KG1 (cell line): Measurements from ENCODE around the gene UVSSA.
"Not testable (repeated sequence)": the region's sequence is repeated elsewhere in the genome, so short reads cannot be mapped to it uniquely, and the experiment has no call there.

ENCODE experiments used
- DNase-seq: peaks from one replicate; lab custom pipeline; 2025; lab: John Stamatoyannopoulos, UW

The UVSSA gene

DNA sequence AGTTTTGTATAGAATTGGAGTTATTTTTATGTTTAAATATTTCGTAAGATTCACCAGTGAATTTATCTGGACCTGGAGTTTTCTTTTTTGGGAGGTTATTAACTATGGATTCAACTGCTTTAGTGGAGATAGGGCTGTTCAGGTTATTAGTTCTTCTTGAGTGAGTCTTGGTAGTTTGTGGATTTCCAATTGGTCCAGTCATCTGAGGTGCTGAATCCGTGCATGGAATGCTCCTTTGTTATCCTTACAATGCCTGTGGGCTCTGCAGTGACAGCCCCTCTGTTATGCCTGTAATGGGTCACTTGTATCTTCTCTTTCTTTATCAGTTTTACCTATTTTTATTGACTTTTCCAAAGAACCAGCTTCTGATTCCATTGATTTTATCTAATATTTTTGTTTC lies 74.6 kb downstream of the UVSSA start:
- no peak for DNase-seq

DNA sequence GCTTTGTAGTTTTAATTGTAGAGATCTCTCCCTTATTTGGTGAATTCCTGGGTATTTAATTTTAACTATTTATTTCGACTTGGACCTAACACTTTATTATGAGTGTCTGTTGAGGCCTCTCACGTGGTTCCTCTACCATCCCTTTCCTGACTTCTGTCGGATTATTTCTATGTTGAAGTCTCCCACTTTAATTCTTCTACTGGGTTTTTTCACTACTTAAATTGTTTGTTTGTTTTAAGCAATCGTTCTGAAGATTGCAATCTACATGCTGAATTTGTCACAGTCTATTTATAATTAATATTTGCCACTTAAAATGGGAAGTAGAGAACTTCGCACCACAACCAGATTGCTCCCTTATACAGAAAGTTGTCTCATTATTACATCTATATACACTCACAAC lies 80.0 kb downstream of the UVSSA start:
- no peak for DNase-seq

DNA sequence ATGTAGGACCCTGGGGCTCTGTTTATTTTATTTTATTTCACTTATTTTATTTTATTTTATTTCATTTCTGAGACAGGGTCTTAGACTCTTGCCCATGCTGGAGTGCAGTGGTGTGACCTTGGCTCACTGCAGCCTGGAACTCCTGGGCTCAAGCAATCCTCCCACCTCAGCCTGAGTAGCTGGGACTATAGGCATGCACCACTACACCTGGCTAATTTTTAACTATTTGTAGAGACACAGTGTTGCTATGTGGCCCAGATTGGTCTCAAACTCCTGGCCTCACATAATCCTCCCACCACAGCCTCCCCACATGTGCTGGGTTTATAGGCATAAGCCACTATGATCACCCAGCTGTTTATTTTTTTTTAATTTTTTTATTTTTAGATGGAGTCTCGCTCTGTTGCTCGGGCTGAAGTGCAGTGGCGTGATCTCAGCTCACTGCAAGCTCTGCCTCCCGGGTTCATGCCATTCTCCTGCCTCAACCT lies 96.7 kb downstream of the UVSSA start:
- not testable (repeated sequence) for DNase-seq
